ENCODE results near the gene WNT7A.

Gene WNT7A

DNA sequence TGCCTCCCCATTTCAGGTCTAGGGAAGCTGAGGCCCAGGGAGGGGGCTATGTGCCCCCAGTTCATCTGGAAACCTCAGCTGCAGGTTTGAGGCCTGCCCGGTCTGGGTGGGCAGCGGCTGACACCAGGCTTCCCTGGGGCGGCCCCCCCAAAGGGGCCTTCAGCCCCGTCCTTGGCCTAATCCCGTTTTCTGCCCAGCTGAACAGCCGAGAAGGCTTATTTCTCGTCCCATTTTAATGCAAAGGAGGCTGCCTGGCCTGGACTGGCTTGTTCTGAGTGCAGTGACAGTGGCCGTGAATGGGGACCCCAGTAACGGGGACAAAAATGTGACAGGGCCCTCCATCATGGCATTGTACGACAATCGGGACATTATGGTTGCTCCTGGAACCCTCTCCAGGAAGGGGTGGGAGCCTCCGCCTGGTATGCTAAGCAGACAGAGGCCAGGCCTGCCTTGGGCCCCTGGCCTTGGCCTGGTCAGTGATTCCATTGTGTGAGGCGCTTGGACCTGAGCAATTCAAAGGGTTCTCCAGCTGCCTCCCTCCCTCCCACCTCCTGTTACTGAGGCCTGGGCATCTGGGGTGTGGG is 93.9 kb downstream of the WNT7A start:
- Histone ChIP-seq H3K27ac (no peak overlapping the region), H3K4me3 (no peak overlapping the region)

DNA sequence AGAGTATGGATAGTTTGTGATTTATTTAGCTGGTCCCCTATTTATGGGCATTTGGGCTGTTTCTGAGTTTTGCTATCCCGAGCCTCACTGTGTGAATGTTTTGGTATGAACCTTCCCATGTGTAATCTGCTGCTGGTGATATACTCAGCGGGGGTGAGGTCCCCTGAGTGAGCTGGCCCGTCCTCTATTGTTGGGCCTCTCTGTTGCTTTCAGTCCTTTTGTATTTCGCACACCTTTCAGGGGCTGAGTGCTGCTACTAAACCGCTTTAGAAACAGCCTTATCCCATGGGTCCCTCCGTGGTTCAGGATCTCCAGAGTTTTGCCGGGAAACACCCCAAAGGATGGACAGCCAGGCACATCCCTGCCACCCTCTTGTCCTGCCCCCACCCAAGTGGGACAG is 94.5 kb downstream of the WNT7A start:
- Histone ChIP-seq H3K4me3 (no peak overlapping the region), H3K27ac (no peak overlapping the region)

DNA sequence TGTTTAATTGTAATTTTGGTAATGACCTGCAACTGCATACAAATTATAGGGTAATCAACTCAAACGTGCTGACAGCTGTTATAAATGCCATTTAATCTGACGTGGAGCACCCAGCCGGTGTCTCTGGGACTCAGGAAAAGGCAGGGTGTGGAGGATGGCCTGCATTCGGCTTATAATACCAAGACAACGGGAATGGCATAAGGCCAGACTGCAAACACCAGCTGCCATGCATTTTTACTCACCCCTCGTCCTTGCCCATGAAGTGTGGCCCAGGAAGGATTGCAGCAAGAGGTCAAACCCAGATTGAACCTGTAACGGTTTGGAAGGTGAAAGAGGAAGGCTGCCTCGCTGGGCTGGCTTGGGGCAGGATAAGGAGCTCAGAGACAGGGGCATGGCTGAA is 96.4 kb downstream of the WNT7A start:
- Histone ChIP-seq H3K4me3 (no peak overlapping the region), H3K27ac (no peak overlapping the region)

DNA sequence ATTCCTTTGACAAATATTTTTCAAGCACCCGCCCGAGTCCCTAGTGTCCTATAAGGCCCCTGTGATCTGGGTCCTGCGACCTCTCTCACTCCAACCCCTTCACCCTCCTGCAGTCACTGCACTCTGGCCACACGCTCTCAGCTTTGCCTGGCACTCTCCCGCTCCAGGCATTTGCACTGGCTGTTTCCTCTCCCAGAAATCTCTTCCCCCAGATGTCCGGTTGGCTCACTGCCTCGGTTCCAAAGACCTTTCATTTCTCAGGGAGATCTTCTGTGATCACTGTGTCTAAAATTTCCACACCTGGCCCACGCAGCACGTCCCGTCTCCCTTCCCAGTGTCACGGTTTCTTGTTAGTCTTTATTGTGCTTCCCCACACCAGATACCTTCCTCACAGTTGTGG is 97.4 kb downstream of the WNT7A start:
- Histone ChIP-seq H3K27ac (no peak overlapping the region), H3K4me3 (no peak overlapping the region)

DNA sequence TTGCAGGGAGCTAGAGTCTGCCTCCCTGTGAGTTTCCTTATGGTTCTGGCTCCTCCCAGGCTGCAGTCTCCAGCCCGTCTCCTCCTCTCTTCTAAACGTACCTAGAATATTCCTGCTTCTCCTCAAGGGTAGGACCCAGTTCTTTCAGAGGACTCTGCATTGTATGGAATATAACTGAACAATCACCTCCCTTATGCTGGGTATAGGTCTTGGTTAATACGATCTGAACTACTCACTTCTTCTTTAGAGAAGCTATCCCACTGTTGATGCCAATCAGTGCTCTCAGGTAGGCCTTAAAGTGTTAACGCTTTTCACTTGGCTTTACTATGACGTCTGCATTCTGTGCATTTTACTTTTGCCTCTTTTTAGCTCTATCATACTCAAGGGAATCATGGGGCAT is 98.5 kb downstream of the WNT7A start:
- Histone ChIP-seq H3K27ac (no peak overlapping the region), H3K4me3 (no peak overlapping the region)

DNA sequence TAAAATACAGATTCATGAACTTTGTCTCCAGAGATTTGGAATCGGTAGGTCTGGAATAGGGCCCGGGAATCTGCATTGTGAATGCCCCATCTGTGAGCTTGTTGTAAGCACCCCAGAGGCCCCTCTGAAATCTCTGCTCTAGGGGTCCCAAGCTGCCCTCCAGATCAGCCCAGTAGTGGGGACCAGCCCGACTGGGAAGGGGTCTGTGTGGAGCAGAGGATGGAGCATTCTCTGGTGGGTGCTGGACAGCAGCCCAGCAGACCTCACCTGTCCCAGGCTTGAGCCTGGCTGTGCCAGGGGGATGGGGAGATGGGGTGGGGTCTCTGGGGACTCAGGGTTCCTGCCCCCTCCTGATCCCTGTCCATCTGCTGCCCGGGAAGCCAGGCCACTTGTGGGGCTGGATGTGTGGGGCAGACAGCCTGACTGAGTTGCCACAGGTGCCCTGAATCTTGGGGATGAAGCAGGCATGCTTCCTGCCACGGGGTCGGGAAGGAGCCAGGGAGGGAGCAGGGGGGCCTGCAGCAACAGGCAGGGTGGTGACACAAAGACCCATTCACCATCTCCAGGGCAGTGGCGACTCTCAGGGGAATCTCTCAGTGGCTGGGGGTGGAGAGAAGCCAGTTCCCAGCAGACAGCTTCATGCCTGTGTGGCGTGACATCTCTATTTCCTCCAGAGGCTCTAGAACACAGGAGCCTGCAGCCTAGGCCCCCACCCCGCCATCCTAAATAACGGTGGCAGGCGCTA is 99.3 kb downstream of the WNT7A start:
- Histone ChIP-seq H3K4me3 (no peak overlapping the region), H3K27ac (no peak overlapping the region)

DNA sequence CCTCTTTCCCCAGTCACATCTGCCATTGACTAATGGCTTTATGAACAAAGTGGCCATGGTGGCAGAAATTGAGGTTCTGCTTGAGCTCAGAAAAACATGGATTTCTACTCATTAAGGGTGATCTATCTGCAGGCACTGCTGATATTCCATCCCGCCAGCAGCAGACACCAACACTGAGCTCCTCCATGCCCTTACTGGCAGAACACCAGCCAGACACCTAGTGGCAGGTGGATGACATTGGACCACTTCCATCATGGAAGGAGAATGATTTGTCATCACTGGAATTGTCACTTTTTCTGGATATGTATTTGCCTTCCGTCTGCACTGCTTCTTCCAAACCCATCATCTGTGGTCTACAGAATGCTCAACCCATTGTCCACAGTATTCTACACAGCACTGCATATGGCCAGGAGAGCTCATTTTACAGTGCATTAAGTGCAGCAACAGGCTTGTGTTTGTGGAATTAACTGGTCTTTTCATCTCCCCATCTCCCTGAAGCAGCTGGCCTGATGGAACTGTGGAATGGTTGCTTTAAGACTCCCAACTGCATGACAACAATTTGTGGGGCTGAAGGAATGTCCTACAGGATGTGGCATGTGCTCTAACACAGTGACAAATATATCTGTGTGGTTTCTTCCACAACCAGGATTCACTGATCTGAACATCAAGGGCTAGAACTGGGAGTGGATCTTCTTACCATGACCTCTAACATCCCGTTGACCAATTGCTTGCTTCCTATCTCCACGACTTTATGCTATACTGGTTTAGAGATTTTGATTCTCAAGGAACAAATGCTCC is 103.4 kb downstream of the WNT7A start:
- Histone ChIP-seq H3K27ac (no peak overlapping the region), H3K4me3 (no peak overlapping the region)

DNA sequence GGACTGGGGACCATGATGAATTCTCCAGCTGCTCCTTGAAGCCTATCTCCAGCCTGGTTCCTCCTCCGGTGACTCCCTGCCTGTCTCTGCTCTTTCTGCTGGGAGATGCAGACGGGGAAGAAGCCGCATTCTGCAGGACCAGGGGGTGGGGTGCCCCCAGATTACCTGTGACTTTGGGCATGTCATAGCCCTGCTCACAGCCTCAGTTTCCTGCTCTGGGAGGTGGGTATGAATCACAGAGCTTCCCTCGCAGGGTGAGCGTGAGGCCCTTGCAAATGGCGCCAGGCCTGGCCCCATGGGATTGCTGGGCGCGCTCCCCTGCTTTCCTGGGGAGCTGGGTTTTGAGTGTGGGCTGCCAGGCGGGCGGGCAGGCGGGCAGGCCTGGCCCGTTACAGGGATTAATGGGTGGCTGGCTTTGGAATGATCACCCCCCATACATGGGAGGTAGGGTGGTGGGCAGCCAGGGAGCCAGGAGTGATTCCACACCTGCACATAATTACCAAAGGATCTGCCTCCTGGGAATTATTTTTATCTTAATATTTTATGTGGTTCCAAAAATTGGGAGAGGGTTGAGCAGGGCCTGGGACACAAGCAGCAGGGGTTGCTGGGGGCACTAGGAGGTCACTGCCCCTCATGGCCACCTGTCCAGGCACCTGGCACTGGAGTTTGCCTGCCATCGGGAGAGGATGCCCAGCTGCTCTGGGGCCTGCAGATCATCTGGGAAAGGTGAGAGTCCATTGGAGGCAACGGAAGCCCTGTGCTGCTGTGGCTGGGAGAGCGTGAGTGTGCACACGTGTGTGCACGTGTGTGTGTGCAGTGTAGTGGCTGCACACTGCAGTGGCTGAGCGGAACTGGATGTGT is 106.8 kb downstream of the WNT7A start:
- Histone ChIP-seq H3K4me3 (no peak overlapping the region), H3K27ac (no peak overlapping the region)

DNA sequence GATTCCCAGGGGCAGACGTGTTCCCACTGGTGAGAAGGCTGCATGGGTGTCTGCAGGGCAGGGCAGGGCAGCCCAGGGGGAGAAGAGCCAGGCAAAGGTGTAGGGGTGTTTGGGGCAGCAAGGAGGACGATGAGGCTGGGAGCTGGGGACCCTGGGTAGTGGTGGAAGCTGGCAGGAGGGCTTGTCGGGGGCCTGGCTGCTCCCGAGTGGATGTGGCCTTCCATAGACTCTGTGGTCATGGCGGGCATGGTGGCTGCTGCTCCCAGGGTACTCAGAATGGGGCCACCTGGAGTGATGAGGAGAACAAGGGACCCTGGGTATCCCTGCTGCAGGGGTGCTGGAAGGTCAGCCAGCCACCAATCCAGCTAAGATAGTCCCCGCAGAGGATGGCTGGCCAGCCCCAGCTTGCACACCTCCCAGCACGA is 107.5 kb downstream of the WNT7A start:
- no peak overlapping the region for H3K27ac ChIP-seq
- no peak overlapping the region for H3K4me3 ChIP-seq

DNA sequence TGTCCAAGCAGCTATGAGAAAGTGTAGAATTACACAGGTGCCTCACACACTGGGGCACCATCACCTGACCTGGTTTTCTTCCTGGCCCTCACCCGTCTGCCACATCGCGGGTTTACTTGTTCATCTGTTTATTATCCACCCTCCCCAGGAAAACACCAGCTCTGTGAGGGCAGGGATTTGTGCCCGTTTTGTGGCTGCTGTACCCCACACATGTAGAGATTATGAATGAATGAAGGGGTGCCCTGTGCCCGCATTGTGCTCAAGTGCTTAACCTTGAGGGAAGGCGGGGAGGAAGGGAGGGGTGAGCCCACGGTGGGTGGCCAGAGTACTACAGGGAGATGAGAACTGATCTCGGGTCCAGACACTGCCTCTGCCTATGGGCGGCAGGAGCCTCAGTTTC is 108.4 kb downstream of the WNT7A start:
- H3K27ac ChIP-seq, result no peak overlapping the region

DNA sequence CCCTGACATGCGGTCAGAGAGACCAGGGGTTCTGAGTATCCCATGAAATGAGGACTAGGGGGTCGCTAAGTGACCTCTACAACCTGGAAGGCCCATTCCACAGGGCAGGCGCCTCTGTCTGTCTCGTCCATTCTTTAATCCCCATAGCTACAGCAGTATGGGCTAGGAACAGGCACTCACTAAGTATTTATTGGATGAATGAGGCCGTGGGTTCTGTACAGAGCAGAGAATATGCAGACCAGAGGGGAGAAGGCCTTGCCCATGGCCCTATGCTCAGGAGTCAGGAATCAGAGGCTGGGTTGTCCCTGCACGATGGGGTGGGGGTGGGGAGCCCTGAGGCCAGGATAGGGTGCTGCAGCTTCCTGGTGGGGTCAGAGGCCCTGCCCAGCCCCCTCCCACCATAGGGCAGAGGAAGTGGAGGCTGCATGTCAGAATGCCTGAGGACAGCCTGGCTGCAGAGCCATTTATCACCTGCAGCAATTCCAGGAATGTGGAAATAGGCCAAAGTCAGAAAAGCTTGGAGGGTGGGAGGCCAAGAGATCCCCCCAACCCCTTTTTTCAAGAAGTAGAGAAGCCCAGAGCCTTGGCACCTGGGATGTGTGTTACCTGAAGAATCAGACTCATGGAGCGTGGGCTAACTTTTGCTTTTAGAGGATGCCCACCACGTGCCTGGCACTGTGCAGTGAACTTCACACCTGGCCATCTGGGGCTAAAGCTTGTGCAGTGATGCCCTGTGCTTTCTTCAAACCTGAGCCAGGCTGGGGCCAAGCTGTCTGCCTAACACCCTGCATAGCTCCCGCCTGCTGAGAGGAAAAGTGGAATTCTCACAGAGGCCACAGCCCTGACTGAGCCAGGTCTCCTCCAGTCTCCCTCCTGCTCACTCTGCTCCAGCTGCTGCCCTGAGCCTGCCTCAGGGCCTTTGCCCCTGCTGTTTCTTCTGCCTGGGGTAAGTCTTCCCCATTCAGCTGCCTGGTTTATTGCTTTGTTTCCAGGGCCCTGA is 109.4 kb downstream of the WNT7A start:
- no peak overlapping the region for H3K4me3 ChIP-seq
- no peak overlapping the region for H3K27ac ChIP-seq

More for the DNA sequence above, 108.4 kb downstream of the WNT7A start:
- H3K4me3 ChIP-seq, result no peak overlapping the region

DNA sequence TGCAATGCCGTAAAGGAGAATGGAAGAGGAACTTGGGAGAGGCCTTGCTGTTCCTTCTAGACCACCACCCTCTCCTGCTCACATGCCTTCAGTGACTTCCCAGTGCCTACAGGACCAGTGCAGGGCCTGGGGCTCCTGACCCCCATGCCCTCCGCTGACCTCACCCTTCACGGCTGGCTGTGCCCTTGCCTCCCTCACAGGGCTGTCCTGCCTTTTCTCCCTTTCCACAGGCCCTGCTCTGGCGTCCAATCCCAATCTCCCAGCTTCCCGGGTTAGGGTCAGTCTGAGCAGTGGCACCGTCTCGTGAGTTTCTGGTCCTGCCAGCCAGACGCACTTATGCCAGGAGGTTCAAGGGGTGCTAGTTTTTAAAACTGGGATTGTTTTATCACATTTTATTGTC is 110.4 kb downstream of the WNT7A start:
- Histone ChIP-seq H3K27ac (no peak overlapping the region), H3K4me3 (no peak overlapping the region)

DNA sequence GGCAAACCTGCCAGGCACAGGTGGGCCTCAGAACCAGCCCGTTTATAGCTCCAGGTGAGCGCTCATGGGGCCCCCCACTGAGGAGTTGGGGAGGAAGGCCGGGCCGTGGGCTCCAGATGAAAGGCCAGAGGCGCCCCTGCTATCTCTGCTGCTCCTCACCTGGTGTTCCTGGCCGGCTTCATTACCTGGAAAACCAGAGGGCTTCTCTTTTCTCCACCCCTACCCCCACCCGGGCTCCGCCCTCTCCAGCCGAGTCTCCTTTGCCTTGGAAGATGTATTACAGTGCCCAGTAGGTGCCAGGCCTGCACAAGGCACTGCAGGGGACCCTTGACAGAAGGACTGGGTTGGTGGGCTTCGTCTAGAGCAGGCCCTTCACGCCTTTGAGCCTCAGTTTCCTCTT is 111.4 kb downstream of the WNT7A start:
- H3K4me3 ChIP-seq, result no peak overlapping the region
- no peak overlapping the region for H3K27ac ChIP-seq

DNA sequence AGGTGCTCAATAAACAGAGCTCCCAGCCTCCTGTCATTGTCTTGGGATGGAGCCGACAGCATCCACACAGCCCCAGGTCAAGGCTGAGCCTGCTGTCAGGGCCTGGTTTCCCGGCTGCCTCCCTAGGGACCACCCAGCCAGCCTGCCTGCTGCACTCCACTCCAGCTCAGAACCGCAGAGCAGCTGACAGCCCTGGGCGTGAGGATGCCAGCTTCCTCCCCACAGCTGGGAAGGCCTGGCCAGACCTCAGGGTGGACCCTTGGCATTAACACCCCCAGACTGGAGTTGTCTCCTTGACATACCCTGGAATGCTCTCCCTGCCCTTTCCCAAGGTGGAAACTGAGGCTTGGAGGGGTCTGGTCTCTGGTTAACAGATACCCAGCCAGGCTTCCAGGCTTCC is 112.0 kb downstream of the WNT7A start:
- H3K4me3 ChIP-seq, result no peak overlapping the region
- no peak overlapping the region for H3K27ac ChIP-seq

DNA sequence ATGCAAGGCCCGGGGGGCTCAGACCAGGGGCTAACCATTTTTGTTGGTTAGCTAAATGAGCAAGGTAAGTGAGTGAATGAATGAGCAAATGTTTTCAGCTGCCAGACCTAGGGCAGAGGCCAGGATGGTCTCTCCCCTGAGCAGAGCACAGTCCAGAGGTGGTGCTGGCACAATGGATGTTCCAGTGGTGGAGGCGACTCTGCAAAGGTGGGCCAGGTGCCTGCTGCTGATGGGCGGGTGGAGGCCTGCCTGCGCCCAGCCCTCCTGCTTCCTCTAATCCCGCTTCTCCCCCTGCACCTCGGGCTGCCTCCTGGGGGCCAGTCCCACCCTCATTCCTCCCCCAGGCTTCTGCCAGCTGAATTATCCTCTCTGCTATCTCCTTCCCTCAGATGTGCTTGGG is 112.8 kb downstream of the WNT7A start:
- no peak overlapping the region for H3K4me3 ChIP-seq
- no peak overlapping the region for H3K27ac ChIP-seq

All from skin epidermis (tissue), 12 donors.